ENCODE results near the gene KLRD1.
"Not testable (repeated sequence)": the region's sequence is repeated elsewhere in the genome, so short reads cannot be mapped to it uniquely, and the experiment has no call there.

Gene KLRD1

DNA sequence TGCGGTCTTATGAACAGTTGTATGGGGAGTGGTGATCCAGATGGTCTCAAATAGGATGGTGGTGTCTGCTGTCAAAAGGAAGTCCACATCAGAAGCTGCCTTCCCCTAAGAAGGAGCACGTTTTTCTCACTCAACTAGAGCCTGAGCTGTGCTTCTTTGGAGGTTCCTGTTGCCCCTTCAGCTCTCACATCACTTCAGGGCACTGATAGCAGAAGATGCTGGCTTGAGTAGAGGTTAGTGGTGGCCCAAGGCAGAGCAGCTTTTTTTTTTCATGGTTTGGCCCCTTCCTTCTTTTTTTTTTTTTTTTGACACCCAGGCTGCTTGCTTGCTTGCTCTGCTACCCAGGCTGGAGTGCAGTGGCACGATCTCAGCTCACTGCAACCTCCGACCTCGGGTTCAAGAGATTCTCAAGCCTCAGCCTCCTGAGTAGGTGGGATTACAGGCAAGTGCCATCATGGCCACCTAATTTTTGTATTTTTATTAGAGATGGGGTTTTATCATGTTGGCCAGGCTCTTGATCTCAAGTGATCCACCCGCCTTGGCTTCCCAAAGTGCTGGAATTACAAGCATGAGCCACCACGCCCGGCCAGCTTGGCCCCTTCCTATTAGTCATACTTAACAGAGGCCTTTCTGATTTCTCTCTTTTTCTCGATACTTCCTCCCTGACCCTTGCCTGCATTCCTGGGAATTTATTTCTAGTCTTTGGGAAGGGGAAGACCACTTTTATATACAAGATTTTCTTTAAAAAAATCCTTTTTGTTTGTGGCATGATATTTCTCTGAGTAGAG is 31.6 kb downstream of the KLRD1 start:
- no peak for DNase-seq

DNA sequence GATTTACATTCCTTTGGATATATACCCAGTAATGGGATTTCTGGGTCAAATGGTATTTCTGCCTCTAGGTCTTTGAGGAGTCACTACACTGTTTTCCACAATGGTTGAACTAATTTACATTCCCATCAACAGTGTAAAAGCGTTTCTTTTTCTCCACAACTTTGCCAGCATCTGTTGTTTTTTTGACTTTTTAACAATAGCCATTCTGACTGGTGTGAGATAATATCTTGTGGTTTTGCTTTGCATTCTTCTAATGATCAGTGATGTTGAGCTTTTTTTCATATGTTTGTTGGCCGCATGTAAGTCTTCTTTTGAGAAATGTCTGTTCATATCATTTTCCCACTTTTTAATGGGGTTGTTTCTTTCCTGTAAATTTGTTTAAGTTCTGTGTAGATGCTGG is 33.3 kb downstream of the KLRD1 start:
- not testable (repeated sequence) for DNase-seq

DNA sequence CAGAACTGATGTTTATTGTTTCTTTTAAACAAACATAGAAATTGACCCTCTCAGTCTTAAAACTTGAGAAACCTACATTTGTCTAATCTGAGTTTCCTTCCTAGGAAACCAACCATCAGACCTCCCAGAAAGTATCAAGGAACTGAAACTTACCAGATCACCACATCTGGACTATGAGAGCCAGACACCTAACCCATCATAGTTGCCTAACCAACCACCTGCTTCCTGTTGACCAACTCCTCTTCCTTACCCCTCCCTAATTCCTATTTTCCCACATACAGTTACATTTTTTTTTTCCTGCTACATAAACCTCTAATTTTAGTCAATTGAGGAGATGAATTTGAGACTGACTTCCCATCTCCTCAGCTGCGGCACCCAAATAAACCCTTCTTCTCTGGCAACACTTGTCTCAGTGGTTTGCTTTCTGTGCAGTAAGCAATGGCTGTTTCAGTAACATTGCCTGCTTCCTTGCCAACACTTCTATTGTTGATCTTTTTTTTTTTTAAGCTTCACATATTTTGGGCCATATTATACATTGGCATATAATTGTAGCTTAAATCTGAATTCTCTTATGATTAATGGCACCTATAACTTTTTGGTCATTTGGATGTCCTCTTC is 34.3 kb downstream of the KLRD1 start:
- no peak for DNase-seq

DNA sequence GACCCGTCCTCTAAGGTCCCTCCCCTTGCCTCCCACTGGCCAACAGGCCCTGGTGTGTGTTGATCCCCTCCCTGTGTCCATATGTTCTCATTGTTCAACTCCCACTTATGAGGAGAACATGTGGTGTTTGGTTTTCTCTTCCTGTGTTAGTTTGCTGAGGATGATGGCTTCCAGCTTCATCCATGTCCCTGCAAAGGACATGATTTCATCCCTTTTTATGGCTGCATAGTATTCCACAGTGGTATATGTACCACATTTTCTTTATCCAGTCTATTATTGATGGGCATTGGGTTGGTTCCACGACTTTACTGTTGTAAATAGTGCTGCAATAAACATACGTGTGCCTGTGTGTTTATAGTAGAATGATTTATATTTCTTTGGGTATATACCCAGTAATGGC is 43.8 kb downstream of the KLRD1 start:
- DNase-seq: not testable (repeated sequence)

DNA sequence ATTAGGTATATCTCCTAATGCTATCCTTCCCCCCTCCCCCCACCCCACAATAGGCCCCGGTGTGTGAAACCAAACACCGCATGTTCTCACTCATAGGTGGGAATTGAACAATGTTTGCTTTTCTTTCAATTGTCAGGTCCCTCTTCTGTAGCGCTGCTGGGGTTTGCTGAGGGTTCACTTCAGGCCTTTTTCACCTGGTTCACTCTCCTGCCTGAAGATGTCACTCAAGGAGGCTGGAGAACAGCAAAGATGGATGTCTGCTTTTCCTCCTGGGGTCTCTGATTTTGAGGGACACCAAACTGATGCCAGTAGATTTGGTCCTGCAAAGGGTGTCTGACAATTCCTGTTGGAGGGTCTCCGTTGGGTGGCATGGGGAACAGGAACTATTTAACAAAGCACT is 46.4 kb downstream of the KLRD1 start:
- DNase-seq: no peak

DNA sequence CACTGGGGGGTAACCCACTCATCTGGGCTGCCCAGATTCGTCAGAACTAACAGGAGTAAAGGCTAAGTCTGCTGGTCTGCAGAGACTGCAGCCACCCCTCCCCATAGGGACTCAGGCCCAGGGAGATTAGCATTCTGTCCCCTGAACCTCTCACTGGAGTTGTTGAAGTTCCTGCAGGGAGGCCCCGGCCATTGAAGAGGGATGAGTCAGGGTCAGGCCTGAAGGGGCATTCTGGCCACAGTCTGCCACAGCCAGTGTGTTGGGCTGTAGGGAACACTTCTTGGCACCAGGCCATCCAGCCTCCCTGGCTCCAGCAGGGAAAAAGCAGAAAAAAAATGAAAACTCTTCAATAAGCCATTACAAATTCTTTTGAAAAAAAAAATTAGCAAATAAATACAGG is 46.8 kb downstream of the KLRD1 start:
- DNase-seq: no peak

DNA sequence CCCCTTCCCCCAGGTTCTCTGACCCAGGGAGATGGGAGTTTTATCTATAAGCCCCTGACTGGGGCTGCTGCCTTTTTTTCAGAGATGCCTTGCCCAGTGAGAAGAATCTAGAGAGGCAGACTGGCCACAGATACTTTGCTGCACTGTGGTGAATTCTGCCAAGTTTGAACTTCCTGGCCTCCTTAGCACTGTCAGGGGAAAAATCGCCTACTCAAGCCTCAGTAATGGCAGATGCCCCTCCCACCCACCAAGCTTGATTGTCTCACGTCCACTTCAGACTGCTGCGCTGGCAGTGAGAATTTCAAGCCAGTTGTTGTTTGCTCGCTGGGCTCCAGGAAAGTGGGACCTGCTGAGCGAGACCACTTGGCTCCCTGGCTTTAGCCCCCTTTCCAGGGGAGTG is 50.5 kb downstream of the KLRD1 start:
- no peak for DNase-seq

DNA sequence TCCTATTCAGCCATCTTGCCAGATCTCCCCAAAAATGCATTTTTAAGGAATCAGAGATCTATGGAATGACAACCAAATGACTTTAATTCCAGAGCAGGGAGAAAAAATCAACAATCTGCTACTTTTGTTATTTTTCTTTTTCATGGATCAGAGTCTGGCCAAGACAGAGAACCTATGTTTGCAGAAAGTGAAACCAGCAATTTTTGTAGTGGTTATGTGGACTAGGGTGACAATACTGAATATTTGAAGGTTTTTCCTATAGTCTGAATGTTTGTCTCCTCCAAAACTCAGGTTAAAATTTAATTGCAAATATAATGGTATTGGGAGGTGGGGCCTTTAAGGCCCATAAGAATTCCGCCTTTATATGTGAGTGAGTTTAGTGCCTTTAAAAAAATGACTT is 51.3 kb downstream of the KLRD1 start:
- DNase-seq: no peak

DNA sequence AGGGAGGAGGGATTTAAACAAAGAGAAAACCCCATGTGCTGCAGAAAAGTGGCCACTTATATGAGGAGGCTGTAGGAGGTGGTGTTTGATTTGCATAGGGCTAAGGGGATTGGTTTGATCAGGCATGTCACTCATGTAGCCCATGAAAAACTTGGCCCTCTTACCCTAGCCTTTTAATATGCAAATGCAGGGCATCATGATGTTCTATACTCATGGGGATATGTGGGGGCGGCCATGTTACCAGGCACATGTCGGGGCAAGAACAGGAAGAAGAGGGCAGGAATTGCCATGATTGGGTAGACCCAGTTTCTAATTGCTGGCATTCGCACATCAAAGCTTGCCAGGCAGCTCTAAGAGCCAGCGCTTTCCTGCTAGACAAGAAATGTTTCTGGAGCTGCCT is 53.4 kb downstream of the KLRD1 start:
- no peak for DNase-seq

DNA sequence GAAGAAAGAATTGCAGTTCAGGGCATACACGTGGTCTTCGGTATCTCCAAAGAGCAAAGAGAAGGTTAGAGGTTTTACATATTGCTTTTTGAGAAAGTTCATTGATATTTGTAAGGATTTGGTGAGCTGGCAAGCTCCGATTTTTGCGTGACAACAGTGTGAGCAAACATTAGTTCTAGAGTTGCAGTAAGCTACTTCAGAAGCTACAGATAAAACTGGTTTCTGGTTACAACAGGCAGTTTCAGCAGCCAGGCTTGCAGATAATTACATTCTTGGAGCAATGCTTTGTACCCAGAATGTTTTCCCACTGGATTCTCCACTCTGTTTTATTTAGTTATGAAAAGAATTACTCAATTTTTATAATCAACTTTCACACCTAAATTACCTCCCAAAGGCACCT is 54.0 kb downstream of the KLRD1 start:
- DNase-seq: no peak

DNA sequence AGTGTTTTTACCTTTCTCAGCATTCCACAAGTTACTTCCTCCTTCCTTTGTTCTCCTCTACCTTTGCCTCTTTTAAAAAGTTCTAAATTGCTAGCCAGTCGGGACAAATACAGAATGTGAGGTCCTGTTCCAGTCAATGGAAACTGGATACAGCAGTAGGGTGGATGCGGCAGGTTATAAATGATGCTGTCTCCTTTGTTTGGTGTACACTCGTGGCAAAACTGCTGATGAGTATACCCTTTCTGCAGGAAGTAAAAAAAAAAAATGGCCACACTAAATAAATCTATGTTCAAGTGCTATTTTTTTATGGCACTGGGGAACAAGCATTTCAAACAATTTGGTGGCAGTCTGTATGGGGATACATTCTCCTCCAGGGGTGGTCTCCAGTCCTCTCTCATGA is 54.7 kb downstream of the KLRD1 start:
- DNase-seq: no peak

DNA sequence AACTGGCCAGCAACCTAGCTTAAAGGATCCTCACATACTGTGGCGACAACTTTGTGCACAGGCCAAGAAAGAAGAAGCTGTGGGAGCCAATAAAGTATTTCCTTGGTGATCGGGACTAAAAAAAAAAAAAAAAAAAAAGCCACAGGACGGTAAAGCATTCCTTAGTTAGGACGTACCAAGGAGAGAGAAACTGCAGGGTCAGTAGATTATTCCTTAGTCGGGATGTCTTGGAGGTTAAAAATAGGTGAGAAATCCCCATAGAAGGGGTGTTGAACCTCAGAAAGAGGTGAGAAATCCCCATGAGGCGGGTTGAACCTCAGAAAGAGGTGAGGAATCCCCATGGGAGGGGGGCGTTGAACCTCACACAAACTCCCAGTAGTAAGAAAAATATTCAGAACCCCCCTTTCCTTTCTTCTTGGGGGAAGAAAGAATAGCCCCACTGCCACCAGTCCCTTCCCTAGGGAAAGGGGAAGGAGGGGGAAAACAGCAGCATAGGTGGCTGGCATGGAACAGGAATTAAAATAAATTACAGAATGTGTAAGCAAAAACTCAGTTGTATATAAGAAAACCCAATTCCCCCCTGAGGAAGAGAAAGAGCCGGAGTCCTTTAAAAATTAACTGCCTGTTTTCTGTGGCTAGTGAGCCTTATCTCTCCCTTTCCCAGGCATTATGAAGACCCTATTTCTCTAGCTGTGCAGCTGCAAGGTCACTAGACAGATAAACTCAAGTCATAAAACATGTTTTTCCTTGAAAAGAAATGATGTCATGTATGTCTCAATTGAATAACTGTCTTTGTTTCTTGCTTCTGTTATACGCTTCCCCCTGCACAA is 55.4 kb downstream of the KLRD1 start:
- no peak for DNase-seq

DNA sequence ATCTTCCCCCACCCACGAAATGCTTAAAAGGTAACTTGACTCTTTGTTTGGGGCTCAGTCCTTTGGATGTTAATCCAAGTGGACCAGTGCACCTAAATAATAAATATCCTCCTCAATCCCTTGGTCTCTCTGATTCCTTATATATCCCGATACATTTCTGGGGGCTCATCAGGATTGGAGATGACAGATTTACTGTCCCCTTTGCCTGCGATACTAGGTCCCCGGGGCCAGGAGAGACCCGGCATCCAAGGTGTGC is 55.9 kb downstream of the KLRD1 start:
- no peak for DNase-seq

DNA sequence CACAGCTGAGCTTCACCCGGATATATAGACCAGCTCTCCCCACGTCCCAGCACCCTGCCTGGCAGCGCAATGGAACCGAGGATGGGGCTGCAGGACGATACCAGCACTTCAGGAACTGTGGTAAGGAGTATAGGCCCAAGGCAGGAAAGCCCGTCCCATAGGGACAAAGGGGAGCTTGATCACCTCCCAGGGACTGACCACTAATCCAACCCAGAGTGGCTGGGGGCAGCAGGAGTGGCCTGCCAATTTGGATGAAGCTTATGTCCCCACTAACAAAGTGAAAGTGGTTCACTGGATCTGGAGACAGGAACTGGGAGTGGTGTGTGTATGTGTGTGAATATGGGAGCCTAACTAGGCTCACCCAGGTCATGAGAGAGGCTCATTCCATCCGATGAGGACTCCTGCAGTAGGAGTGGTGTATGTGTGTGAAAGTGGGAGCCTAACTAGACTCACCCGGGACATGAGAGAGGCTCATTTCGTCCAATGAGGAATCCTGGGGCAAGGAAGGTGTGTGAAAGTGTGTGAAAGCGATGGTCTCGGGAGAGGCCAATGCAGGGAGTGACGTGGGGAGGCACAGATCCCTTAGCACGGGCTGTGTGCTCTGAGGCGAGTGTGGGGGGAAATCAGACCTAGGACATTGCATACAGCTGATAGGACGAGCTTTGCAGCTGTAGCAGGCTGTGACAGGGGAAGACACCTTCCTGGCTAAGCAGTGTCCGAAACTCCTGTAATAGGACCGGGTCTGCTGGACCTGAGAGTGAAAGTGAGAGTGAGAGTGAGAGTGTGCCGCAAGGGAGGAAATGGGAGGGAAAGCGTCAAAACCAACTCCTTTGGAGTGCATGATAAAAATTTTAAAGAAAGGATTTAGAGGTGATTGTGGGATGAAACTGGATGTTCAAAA is 56.5 kb downstream of the KLRD1 start:
- DNase-seq: no peak

DNA sequence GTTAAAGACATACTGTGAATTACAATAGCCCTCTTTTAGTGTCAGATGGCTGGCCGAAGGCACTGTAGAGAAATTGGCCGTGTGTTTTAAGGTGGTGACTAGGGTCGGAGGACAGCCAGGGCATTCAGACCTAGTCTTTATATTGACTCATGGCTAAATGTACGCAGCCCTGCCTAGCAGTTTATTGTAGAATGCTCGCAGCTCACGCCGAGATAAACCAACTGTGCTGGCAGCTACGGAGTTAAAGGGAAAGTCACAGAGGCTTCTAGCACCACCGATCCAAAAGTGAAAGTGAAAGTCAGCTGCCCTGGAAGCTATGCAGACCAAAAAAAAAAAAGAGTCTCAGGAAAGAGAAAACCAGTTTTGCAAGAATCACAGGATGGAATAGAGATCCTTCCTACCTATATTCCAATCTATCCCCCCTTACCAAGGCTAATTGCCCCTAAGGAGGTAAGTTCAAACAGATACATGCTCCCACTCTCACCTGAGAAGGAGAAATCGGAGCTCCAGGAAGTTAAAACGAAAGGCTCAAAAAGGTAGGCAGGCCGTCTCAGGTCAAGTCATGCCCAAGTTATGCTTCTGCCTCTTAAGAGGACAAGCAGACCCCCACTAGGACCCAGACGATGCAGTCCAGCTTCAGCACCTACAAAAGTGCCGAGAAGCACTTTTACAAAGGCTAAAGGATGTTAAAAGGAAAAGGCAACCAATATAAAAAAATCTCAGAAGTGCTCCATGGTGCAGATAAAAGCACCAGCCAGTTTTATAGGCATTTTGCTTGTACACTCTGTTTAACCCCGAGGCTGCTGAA is 57.3 kb downstream of the KLRD1 start:
- DNase-seq: peak; percentile 28

DNA sequence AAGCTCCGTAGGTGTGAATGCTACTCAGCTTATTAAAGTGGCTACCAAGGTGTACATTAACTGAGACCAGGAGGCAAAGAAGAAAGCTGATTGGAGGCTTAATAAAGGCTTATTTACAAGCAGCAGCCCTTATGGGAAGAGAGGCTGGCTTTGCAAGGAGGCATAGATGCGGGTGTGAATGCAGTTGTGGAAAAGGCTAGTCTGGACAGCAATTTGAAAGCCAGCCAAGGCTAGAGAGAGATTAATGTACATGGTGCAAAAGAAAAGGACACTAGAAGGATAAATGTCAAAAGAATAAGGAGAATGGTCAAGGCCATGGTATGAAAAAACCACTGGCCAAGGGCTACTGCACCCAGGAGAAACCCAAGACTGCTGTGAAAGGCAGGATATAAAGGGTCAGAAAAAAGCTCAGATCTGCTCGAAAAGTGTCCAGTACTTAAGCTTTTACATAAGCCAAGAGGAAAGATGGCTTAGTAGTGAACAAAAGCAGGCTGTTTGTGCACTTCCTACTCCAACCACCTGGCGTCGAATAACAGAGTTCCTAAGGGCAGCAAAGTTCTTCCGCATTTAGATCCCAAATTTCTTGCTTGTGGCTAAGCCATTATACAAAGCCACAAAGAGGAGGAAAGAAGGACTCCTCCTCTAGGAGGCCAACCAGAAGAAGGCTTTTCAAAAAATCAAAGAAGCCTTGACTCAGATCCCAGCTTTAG is 58.2 kb downstream of the KLRD1 start:
- DNase-seq: no peak

DNA sequence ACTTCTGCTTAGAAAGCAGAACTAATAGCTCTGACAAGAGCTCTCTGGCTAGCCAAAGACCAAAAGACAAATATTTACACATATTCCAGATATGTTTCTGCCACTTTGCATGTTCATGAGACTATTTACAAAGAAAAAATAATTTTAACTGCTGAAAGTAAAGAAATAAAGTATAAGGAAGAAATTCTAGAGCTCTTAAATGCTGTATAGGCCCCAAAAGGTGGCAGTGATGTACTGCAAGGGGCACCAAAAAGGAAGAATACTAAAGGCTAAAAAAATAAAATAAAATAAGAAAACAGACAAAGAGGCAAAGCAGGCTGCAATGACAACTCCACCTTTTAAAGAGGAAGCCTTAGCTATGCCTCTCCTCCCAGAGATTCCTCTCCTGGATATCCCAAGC is 59.2 kb downstream of the KLRD1 start:
- no peak for DNase-seq

DNA sequence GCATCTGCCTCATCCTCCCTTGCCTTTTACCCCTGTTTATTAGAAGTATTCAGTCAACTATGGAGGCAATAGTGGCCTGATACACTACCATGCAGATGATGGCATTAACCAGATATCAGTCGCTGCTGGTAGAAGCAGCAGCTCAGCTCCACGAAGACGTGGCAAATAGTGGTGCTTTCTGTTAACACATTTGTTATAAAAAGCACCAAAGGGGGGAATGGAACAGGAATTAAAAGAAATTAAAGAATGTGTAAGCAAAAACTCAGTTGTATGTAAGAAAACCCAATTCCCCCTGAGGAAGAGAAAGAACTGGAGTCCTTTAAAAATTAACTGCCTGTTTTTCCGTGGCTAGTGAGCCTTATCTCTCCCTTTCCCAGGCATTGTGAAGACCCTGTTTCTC is 60.0 kb downstream of the KLRD1 start:
- not testable (repeated sequence) for DNase-seq

DNA sequence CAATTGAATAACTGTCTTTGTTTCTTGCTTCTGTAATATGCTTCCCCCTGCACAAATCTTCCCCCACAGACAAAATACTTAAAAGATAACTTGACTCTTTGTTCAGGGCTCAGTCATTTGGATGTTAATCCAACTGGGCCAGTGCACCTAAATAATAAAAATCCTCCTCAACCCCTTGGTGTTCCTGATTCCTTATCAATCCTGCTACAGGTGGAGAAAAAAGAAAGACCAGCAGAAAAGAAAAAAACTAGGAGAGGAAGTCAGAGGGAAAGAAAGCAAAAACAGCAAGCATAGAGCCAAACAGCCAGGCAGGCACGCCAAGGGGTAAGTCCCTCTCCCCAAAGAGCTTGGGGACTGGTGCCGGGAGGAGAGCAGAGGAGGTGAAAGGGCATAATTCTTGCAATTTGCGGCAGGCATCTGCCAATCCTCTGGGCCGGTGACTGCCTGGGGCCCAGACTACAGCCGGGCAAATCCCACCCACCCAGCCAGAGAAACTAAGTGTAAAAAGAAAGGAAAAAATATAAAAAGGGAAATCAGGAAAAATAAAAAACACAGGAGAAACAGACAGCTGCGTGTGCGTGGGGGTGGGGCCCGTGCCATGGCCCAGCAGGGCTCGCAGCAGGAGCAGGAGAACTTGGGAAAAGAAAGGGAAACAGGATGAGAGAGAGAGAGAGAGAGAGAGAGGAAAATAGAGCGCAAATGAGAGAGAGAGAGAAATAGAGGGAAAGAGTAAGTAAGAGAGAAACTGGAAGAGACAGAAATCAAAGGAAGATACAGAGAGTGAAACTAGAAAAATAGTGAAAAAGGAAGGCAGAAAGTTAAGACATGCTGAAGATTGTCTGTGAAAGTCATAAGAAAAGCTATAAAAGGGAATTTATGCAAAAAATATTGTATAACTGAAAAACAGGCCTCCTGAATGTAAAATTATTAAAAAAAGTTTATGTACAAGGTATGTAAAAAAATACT is 60.8 kb downstream of the KLRD1 start:
- DNase-seq: no peak

Measured in effector CD8-positive, alpha-beta T cell (primary cell).